Inflammatory macrophage treated with lipopolysaccharide for 1 hour (primary cell): ENCODE data around the gene PHLDB2.

ENCODE experiments used
- DNase-seq, 2 donors: peaks; one replicate each; pipeline ENCODE4 v3.0.0-alpha.2; 2020 to 2022

Gene PHLDB2

DNA sequence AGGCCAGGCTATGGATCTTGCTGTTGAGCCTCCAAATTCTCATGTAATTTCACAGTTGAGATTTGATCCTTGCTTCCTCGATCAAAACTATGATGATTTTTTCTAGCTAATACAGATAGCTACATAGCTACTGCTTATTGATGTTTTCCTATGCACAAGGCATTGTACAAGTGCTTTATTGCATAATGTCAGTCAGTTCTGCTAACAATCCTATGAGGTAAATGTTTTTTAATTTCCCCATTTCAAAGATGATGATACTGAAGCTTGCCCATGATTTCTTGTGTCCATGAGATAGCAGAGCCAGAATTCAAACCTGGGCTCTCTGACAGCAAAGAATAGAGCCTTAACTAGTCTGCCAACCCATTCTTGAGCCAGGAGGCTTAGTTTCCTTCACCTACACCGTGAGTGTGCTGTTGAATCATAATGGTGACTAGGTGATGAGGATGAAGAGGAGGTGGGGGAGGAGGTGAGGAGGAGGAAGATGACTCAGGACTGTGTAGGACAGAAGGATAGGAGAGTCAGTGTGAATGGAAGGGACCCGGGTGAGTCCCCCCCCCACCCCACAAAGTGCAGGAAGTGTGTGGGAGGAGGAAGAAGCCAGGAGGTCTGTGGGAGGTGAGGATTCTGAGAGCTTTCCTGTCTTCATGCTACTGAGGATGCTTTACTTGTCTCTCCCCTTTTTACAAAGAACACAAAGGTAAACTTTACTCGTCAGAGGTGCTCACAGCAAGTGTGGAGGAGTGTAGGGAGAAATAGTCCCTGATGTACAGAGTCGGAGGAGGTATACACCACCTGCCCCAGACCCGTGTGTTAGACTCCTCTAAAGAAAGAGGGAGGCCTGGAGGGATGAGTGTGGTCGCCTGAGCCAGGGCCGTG lies 143.3 kb downstream of the PHLDB2 start:
- DNase-seq: peak; percentile 18 to 46

DNA sequence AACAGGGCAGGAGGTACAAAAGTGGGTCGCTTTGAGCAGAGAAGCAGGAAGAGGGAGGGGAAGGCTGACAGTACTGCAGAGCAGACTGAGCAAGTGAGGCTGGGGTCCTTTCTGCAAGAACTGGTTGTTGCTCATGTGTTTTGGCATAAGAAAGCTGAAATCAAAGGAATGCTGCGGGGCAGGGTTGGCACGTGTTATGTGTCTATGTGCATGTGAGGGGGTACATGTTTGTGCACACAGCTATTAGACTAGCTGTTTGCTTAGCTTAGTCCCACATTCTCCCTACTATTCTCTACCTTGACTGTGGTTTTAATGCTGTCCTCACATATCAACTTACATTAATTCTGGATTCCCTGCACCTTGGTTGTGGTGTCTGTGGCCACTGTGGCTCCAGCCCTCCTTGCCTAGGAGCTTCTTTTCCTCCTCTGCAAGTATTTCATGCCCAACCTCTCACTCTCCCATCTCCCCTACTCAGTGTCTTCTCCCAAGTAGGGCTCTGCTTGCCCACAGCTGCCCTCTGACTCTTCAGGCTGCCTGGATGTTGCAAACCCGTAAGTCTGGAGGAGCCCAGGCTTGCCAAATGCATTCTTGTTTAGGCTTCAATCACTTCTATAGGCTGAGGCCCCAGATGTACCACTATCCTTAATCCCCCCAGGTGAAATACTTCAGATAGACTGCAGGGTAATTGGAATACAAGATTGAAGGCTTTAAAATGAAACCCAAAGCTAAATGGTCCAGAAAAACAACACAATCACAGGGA lies 144.4 kb downstream of the PHLDB2 start:
- DNase-seq: no peak

DNA sequence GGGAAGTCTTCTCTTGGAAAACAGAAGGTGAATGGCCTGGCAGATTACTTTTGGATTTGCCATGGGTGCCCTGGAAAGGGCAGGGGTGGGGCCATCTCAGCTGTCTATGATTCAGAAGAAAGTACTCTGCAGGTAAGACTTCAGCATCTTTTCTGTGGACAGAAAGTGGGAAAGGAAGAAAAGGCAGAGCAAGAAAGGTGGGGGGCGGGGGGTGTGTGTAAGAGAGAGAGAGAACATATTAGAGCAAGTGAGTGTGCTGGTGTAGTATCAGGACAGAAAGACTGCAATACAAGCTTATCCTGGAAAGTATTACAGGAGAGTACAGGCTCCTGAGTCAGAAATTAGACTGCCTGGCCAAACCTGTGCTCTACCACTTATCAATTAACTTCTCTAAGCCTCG lies 145.1 kb downstream of the PHLDB2 start:
- no peak for DNase-seq

DNA sequence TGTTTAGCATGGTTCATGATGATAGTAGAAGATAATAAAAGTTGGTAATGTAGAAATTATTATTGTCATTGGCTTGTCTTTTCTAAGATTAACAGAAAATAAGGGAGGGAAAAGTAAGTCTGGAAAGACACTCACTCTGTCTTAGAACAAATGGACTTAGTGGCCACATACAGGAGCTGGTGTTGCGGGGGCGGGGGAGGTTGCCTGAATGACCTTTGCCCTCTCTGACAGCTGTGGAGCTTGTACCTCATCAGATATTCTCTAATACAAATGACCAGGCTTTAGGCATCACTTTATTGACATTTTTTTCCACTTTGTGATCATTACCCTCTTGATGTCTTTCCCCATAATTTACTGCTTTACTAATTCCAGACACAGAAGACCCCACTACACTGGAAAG lies 145.6 kb downstream of the PHLDB2 start:
- no peak for DNase-seq

DNA sequence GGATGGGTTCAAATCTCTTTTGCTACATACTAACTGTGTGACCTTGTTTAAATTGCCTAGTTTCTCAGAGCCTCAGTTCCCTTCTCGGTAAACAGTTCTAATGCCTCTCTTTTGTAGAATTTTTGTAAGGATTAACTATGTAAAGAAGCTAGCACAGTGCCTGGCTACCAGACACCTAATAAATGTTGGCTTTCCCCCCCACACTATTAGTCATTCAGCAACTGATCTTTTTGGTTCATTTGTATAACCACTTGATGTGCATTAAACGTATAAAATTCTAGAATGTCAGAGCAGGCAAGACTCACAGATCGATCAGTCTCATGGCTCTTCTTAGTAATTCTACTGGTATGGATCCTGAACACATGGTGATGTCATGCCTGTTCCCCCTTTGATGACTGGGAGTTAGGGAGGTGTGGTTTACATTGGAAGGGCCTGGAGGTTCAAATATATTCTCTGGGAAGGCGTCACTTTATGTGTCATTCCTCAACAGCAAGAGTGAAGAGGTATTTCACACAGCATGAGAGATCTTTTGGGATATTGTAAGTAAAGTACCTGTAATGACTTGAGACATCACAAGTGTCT lies 146.1 kb downstream of the PHLDB2 start:
- DNase-seq: no peak

DNA sequence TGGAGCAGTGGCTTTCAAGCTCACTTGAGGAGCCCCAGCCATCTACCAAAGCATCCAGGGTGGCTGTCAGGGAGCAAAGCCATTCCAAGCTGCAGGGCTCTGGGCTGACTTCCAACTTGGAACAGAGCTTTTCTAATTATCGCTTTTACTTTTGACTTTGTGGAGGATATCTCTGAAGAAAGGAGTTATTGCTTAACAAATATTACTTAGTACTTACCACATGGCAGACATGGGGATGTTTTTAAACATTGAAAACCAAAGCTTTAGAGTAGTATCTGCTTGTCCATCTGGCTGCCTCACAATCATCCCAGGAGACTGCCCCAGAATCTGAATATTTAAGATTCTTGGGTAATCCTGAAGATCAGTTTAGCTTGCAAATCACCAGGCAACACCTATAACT lies 148.6 kb downstream of the PHLDB2 start:
- no peak for DNase-seq

DNA sequence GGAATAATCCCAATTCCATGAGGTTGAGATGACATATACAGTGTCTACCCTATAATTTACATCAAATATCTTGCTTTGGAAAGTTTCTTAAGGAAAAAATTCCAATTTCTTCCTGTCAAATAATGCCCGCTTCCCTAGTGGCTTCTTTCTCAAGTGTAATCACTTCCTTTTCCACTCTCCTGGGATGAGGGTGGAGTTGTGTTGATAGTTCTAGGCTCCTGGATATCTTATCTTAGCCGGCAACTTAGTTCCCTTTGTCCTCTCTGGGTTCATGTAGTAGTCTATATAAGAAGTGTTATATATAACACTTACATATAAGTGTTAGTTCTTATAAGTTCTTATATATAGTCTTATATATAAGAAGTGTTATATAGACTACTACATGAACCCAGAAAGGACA lies 150.6 kb downstream of the PHLDB2 start:
- DNase-seq: no peak

DNA sequence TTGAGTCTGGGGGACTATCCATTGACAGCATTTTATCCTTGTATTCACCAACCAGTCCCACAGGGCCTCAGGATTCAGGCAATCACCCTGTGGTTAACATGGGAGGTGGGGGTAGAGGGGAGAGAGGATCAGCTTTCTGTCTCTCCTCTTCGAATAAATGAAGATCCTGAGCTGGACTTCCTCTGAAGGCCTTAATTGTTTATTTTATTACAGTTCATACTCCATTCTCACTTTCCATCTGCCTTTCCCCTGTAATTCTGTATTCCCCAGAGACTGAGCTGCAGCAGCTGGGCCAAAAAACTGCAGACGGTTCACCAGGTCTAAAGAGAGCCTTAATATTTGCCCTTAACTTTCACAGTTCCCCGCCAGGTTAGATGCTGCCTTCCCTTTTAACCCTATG lies 151.6 kb downstream of the PHLDB2 start:
- DNase-seq: no peak

DNA sequence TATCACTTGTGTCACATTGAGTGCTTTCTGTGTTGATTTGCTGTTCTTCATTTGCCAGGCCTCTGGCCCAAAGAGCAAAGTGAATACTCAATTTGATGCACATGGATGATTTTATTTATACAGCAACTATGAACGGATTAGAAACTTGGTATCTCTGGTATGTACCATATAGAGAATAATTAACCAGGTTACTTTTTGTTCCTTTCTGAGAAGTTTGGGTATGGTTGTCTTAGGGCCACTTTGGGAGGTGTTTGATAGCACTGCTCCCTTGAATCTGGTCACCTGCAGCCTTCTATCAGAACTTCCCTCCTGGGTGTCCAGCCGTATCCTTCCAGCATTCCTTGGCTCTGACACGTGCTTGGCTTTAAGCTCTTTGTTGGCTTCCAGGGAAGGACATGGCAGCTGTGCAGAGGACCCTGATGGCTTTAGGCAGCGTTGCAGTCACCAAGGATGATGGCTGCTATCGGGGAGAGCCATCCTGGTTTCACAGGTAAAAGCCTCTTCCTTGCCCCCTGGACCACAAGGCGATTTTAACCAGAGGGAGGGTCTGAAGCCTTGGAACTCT lies 152.4 kb downstream of the PHLDB2 start:
- DNase-seq: no peak

DNA sequence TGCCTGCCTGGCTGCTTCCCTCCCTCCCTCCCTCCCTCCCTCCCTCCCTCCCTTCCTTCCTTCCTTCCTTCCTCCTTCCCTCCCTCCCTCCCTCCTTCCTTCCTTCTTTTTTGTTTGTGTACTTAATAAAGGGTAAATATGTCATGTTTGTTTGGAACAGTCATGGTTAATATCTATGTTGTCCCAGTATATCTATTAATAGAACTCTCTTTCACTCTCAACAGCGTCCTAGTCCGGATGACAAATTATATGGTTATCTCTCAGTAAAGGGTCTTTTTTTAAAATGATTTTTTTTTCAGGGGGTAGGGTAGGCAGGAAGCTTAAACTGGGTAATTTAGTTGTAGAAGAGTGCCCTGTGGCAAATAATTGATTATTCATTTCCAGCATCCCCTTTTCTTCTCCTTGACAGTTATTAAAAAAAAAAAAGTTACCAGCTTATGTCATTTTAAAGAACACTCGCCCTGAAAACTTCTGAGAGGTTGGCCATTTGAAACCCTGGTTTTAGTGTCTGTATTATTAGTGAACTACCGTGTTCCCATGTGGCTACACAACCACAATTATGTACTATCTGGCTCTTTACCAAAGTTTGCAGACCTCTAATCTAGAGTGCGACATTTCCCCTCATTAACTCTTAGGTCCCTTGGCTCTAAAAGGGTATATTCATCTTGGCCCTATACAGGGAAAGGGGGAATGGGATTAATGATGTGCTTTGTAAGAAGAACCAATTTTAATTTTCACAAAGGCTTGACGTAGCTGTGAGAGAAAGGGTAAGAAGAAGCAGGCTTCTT lies 153.3 kb downstream of the PHLDB2 start:
- DNase-seq: no peak

DNA sequence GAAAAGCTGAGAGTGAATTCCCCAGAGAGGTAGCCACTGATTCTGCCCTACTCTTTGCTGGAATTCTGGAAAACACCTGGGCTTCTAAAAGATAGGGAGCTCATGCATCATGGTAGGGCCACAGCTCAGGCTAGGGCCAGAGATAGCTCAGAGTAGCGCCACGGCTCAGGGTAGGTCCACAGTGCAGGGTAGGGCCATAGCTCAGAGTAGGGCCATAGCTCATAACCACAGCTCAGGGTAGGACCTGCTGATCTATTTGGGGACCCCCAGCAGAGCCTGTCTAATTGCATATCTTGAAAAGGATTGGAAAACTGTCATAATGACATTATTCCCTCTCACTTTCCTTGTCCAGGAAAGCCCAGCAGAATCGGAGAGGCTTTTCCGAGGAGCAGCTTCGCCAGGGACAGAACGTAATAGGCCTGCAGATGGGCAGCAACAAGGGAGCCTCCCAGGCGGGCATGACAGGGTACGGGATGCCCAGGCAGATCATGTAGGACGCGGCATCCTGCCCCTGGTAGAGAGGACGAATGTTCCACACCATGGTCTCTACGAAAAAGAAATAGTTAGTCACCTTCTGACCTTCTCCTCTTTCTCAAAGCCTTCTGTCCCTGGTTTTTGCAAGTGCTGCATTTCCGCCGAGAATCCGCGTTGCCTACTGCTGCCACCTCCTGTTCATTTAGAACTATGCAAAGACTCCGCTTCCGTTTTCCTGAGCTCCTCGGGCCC lies 154.2 kb downstream of the PHLDB2 start:
- DNase-seq: peak; percentile 50 to 80

DNA sequence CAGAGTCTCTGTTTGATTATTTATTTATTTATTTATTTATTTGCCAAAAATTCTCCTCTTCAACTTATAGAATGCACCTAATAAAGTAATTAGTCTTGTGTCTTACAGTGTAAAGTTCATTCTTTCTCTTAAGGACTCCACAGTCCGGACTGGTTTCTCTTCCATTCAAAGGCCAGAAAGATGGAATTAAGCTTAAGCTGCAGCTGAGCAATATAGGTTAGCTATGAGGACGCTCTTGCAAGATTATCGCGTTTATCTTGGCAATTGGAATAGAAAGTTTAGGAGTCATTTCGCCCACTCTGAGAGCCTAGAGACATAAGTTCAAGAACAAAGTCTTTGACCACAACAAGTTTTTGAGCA lies 154.7 kb downstream of the PHLDB2 start:
- no peak for DNase-seq

DNA sequence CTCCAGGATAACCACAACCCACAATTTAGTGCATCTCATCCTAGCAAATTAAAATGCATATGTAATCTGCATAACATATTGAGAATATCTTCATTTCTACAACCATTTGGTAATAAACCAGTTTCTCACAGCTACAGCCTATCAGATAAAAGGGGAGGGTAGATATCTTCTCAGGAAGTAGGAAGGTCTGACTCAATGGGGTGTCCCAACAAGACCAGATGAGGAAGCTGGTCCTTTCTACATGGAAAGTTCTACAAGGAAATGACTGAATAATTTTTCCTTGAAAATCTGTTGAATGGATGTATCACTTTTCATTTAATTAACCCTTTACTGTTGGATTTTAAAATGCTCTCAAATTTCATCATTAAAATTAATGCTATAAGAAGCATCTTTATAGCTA lies 158.0 kb downstream of the PHLDB2 start:
- DNase-seq: peak; percentile 68 to 78

DNA sequence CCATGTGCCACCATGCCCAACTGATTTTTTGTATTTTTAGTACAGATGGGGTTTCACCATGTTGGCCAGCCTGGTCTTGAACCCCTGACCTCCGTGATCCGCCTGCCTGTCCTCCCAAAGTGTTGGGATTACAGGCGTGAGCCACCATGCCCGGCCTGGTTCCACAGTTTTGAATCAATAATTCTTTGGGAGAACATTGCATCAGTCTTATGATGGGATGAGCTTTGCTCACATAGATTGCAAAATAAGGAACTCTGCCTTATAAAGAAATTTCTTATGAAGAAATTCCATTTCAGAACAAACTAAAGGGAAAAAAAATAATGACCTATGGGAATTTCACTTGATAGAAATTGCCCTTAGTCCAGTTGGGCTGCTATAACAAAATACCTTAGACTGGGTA lies 159.6 kb downstream of the PHLDB2 start:
- peak; percentile 14 to 23 for DNase-seq

DNA sequence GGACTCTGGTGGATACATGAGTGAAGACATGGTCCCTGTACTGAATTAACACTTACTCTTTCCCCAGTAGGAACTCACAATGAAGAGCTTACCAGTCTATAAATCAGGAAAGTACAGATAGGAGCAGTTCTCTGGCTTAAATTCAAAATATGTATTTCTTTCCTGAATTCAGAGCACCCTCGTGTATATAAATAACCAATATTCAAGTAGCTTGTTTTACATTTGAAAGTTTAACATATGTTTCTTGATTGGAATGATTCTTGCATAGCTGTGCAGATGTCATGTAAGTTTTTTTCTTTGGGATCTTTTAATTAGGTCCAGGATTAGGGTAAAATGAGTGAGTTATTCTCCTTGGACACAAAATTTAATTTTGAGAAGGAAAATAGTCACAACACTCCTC lies 160.7 kb downstream of the PHLDB2 start:
- DNase-seq: no peak

DNA sequence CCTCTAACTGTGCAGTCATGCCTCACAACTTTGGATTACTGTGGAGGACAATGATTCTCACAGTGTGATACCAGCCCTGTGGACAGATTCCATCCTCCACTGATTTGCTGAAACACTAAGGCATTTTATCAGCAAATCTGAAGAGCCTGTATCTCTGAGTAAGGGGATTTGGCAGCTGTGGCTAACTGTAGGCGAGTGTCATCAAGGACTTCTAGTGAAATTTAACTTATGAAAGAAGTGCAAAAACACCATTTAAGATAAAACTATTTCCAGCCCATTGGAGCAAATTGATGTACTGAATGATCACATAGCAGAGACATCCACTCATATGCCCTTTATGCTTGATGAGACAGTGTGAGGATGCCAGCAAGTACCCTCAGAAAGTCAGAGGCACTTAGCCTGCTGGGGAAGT lies 161.6 kb downstream of the PHLDB2 start:
- DNase-seq: no peak
